SH-SY5Y (cell line): ENCODE measurements around the gene RPUSD3.

ENCODE experiments used
- GATA2 ChIP-seq: IDR thresholded peaks from 2 replicates; pipeline ENCODE4 v1.6.1; 2011; ENCODE audit warnings: mild to moderate bottlenecking, low read depth, low read length
- GATA3 ChIP-seq: IDR thresholded peaks from 2 replicates; pipeline ENCODE4 v1.6.1; 2011; ENCODE audit warnings: low read depth, mild to moderate bottlenecking, low read length, moderate library complexity

- TF ChIP-seq GATA3 (no peak), GATA2 (no peak)
Measured at GRCh38 chr3:9843715-9844438, at the start of gene RPUSD3.
